Mesenchymal stem cell (in vitro differentiated cells and primary cell): Measurements from ENCODE around the gene FH.

Experiments used
- DNase-seq: peaks from one replicate; pipeline ENCODE4 v3.0.0-alpha.2; 2013
- H2AFZ ChIP-seq: one replicate; pipeline ENCODE4 v1.6.1; 2013; ENCODE audit warnings: low read depth, mild to moderate bottlenecking, control low read depth, inconsistent platforms, low read length, moderate library complexity
- H2AK5ac ChIP-seq: 2 replicates; pipeline ENCODE4 v1.6.1; 2013; ENCODE audit warnings: low read length, moderate library complexity, mild to moderate bottlenecking, inconsistent platforms; ENCODE audit not compliant: severe bottlenecking
- H2BK120ac ChIP-seq: one replicate; pipeline ENCODE4 v1.6.1; 2013; ENCODE audit warnings: low read depth, mild to moderate bottlenecking, inconsistent platforms, low read length, moderate library complexity
- H2BK12ac ChIP-seq, 2 experiments: one replicate each; pipeline ENCODE4 v1.6.1; 2013; ENCODE audit warnings: inconsistent platforms in 2 of 2, low read length in 2 of 2, mild to moderate bottlenecking in 2 of 2, moderate library complexity in 2 of 2, control low read depth in 1 of 2
- H2BK15ac ChIP-seq: one replicate; pipeline ENCODE4 v1.6.1; 2013; ENCODE audit warnings: mild to moderate bottlenecking, low read depth, inconsistent platforms; ENCODE audit not compliant: poor library complexity, severe bottlenecking
- H2BK5ac ChIP-seq: 2 replicates; pipeline ENCODE4 v1.6.1; 2013; ENCODE audit warnings: low read depth, mild to moderate bottlenecking, low read length, control low read depth, inconsistent platforms; ENCODE audit not compliant: poor library complexity, severe bottlenecking
- H3K14ac ChIP-seq, 2 experiments: one replicate each; pipeline ENCODE4 v1.6.1; 2013; ENCODE audit warnings: inconsistent platforms in 2 of 2, low read length in 2 of 2, control low read depth in 1 of 2, mild to moderate bottlenecking in 1 of 2, moderate library complexity in 1 of 2
- H3K18ac ChIP-seq, 2 experiments: one replicate each; pipeline ENCODE4 v1.6.1; 2013; ENCODE audit warnings: inconsistent platforms in 2 of 2, low read length in 2 of 2, control low read depth in 1 of 2, low read depth in 1 of 2, mild to moderate bottlenecking in 1 of 2
- H3K23ac ChIP-seq, 2 experiments: one replicate each; pipeline ENCODE4 v1.6.1; 2013; ENCODE audit warnings: inconsistent platforms in 2 of 2, low read length in 2 of 2, mild to moderate bottlenecking in 2 of 2, moderate library complexity in 2 of 2, control low read depth in 1 of 2
- H3K27ac ChIP-seq: 2 replicates; pipeline ENCODE4 v1.5.1; 2013; ENCODE audit warnings: mild to moderate bottlenecking, moderate library complexity, low read length, control low read depth, inconsistent platforms; ENCODE audit not compliant: poor library complexity, severe bottlenecking
- H3K27me3 ChIP-seq, 2 experiments: 2 replicates each; pipeline versions ENCODE4 v1.6.1 to v1.7.0; 2013; ENCODE audit warnings: low read length in 2 of 2, mild to moderate bottlenecking in 2 of 2, moderate library complexity in 2 of 2, control low read depth in 1 of 2, inconsistent platforms in 1 of 2; ENCODE audit not compliant: control insufficient read depth in 1 of 2, insufficient read depth in 1 of 2
- H3K36me3 ChIP-seq, 2 experiments: 2 replicates each; pipeline versions ENCODE4 v1.6.1 to v1.7.0; 2013; ENCODE audit warnings: low read length in 2 of 2, control low read depth in 1 of 2, inconsistent platforms in 1 of 2, low read depth in 1 of 2, mild to moderate bottlenecking in 1 of 2; ENCODE audit not compliant: insufficient read depth in 2 of 2, control insufficient read depth in 1 of 2
- H3K4ac ChIP-seq, 2 experiments: one replicate each; pipeline ENCODE4 v1.6.1; 2013; ENCODE audit warnings: inconsistent platforms in 2 of 2, low read length in 2 of 2, mild to moderate bottlenecking in 2 of 2, moderate library complexity in 2 of 2, control low read depth in 1 of 2, low read depth in 1 of 2
- H3K4me1 ChIP-seq: 2 replicates; pipeline ENCODE4 v1.6.1; 2013; ENCODE audit warnings: low read depth, low read length, control low read depth; ENCODE audit not compliant: control insufficient read depth, insufficient read depth
- H3K4me2 ChIP-seq: 2 replicates; pipeline ENCODE4 v1.6.1; 2013; ENCODE audit warnings: low read length, mild to moderate bottlenecking, inconsistent platforms; ENCODE audit not compliant: poor library complexity, severe bottlenecking
- H3K4me3 ChIP-seq, 2 experiments: 2 replicates each; pipeline versions ENCODE4 v1.5.1 to v1.7.0; 2013; ENCODE audit warnings: low read length in 2 of 2, mild to moderate bottlenecking in 2 of 2, control low read depth in 1 of 2, low read depth in 1 of 2; ENCODE audit not compliant: insufficient read depth in 1 of 2
- H3K79me1 ChIP-seq: replicated peaks from 2 replicates; pipeline ENCODE4 v1.6.1; 2013; ENCODE audit warnings: mild to moderate bottlenecking, control low read depth, low read length, inconsistent platforms; ENCODE audit not compliant: poor library complexity, severe bottlenecking
- H3K9ac ChIP-seq: 2 replicates; pipeline ENCODE4 v1.7.0; 2013; ENCODE audit warnings: mild to moderate bottlenecking, low read length, moderate library complexity
- H3K9me3 ChIP-seq: 2 replicates; pipeline ENCODE4 v1.7.0; 2013; ENCODE audit warnings: mild to moderate bottlenecking, low read length; ENCODE audit not compliant: control insufficient read depth
- H4K8ac ChIP-seq: one replicate; pipeline ENCODE4 v1.6.1; 2013; ENCODE audit warnings: inconsistent platforms, mild to moderate bottlenecking, low read length, moderate library complexity
- H4K91ac ChIP-seq: one replicate; pipeline ENCODE4 v1.6.1; 2013; ENCODE audit warnings: mild to moderate bottlenecking, low read length, inconsistent platforms
- WGBS: methylation state at CpG from one replicate; pipeline ENCODE4 v1.1.7; 2013; ENCODE audit warnings: mixed read lengths; 5-methylcytosine and 5-hydroxymethylcytosine counted together

FH gene

GRCh38 chr1:241531195-241532161 is 11.9 kb upstream of the FH start:
- Histone ChIP-seq H3K27me3 (no peaks in the 10 kb centered on the region), H3K36me3 (no peaks in the 10 kb centered on the region), H3K27ac (peak overlapping the region; percentile 78), H2BK12ac (no peak overlapping the region), H3K4me1 (peaks cover 2% of the 10 kb centered on the region), H3K9me3 (no peaks in the 10 kb centered on the region), H3K18ac (no peak overlapping the region), H2BK5ac (no peak overlapping the region), H2BK120ac (no peak overlapping the region), H2BK15ac (no peak overlapping the region), H2AK5ac (no peak overlapping the region), H3K9ac (peak overlapping the region; percentile 89), H4K91ac (no peak overlapping the region), H3K4me3 (peak overlapping the region in 1 of 2 experiments; percentile 78), H3K4me2 (peak overlapping the region; percentile 72), H2AFZ (peak overlapping the region; percentile 76), H3K4ac (no peak overlapping the region), H3K79me1 (peaks cover 2% of the 10 kb centered on the region), H3K23ac (no peak overlapping the region), H3K14ac (no peak overlapping the region), H4K8ac (no peak overlapping the region)
- peak; percentile 79 for DNase-seq
- 62% methylated on average over 3 of the region's 11 CpGs for WGBS

- Histone ChIP-seq H3K23ac (no peak overlapping the region), H3K4me1 (no peaks in the 10 kb centered on the region), H4K91ac (no peak overlapping the region), H3K9me3 (no peaks in the 10 kb centered on the region), H2AK5ac (no peak overlapping the region), H2BK120ac (no peak overlapping the region), H3K27ac (no peak overlapping the region), H2BK15ac (no peak overlapping the region), H3K36me3 (no peaks in the 10 kb centered on the region), H3K18ac (no peak overlapping the region), H3K79me1 (no peaks in the 10 kb centered on the region), H4K8ac (no peak overlapping the region), H2AFZ (no peak overlapping the region), H3K4ac (no peak overlapping the region), H2BK12ac (no peak overlapping the region), H2BK5ac (no peak overlapping the region), H3K9ac (no peak overlapping the region), H3K4me2 (no peak overlapping the region), H3K4me3 (no peak overlapping the region), H3K27me3 (peaks cover 0 to 14% of the 10 kb centered on the region in 2 experiments), H3K14ac (no peak overlapping the region)
- DNase-seq: no peak
- 82% methylated on average over 3 of the region's 3 CpGs for WGBS
Measured at GRCh38 chr1:241527146-241527545, 7.6 kb upstream of the FH start.

- H3K36me3 ChIP-seq: no peaks in the 10 kb centered on the region
- H3K27ac ChIP-seq: no peak overlapping the region
- no peaks in the 10 kb centered on the region for H3K9me3 ChIP-seq
- H4K8ac ChIP-seq: no peak overlapping the region
- H3K14ac ChIP-seq: no peak overlapping the region
- no peak overlapping the region for H2BK12ac ChIP-seq
- no peaks in the 10 kb centered on the region for H3K79me1 ChIP-seq
- no peak overlapping the region for H3K23ac ChIP-seq
- no peak for DNase-seq
- no peak overlapping the region for H2BK5ac ChIP-seq
- H2BK120ac ChIP-seq: no peak overlapping the region
- H3K4ac ChIP-seq: no peak overlapping the region
- H2AFZ ChIP-seq: no peak overlapping the region
- no peak overlapping the region for H3K18ac ChIP-seq
- H2AK5ac ChIP-seq: no peak overlapping the region
- H3K9ac ChIP-seq: no peak overlapping the region
- peaks cover 0 to 14% of the 10 kb centered on the region in 2 experiments for H3K27me3 ChIP-seq
- no peak overlapping the region for H3K4me3 ChIP-seq
- H2BK15ac ChIP-seq: no peak overlapping the region
- WGBS: 31% methylated on average over 2 of the region's 3 CpGs
- H4K91ac ChIP-seq: no peak overlapping the region
- no peak overlapping the region for H3K4me2 ChIP-seq
- H3K4me1 ChIP-seq: no peaks in the 10 kb centered on the region
Measured at GRCh38 chr1:241525026-241525425, 5.5 kb upstream of the FH start.

- Histone ChIP-seq H2BK120ac (no peak overlapping the region), H3K27me3 (peaks cover 0 to 14% of the 10 kb centered on the region in 2 experiments), H2AK5ac (no peak overlapping the region), H2BK15ac (no peak overlapping the region), H3K4me3 (no peak overlapping the region), H3K4me1 (no peaks in the 10 kb centered on the region), H3K23ac (no peak overlapping the region), H3K27ac (no peak overlapping the region), H2BK5ac (no peak overlapping the region), H3K36me3 (no peaks in the 10 kb centered on the region), H3K4ac (no peak overlapping the region), H3K9me3 (no peaks in the 10 kb centered on the region), H3K4me2 (no peak overlapping the region), H2BK12ac (no peak overlapping the region), H2AFZ (no peak overlapping the region), H3K9ac (no peak overlapping the region), H3K79me1 (peaks cover 2% of the 10 kb centered on the region), H3K18ac (no peak overlapping the region), H3K14ac (no peak overlapping the region), H4K8ac (no peak overlapping the region), H4K91ac (no peak overlapping the region)
- no peak for DNase-seq
- 83% methylated on average over 1 of the region's 2 CpGs for WGBS
Measured at GRCh38 chr1:241521718-241522117, 2.2 kb upstream of the FH start.
